ENCODE measurements around the gene ALAD.

GRCh38 chr9:113345671-113346070, 55.4 kb downstream of the ALAD start:
- TF ChIP-seq POLR2AphosphoS5 (IDR thresholded peaks at IDR 0.05) (no peak), RAD21 (conservative IDR thresholded peaks at IDR 0.05) (no peak), CTCF (IDR thresholded peaks at IDR 0.05; ENCODE audit: poor library complexity, severe bottlenecking) (no peak)
